Activated naive CD4-positive, alpha-beta T cell (primary cell): ENCODE results near the gene DST.

ENCODE experiments used
- DNase-seq, 4 experiments: peaks; one replicate each; lab custom pipeline; 2025; lab: John Stamatoyannopoulos, UW

DST gene

GRCh38 chr6:56480654-56481337 lies 161.9 kb downstream of the DST start:
- DNase-seq, result no peak

- DNase-seq, result no peak
Observed at GRCh38 chr6:56480246-56480645, 162.4 kb downstream of the DST start.

GRCh38 chr6:56479381-56479780 lies 163.3 kb downstream of the DST start:
- no peak for DNase-seq

- DNase-seq, result no peak
Observed at GRCh38 chr6:56478202-56478601, 164.5 kb downstream of the DST start.

GRCh38 chr6:56477241-56477640 lies 165.4 kb downstream of the DST start:
- no peak for DNase-seq

- no peak for DNase-seq
Observed at GRCh38 chr6:56475736-56476457, 166.8 kb downstream of the DST start.

GRCh38 chr6:56474532-56474931 lies 168.2 kb downstream of the DST start:
- DNase-seq, result no peak

GRCh38 chr6:56463443-56463842 lies 179.2 kb downstream of the DST start:
- DNase-seq, result no peak

GRCh38 chr6:56459030-56459805 lies 183.5 kb downstream of the DST start:
- DNase-seq, result no peak

- DNase-seq, result no peak
Observed at GRCh38 chr6:56458324-56458884, 184.3 kb downstream of the DST start.

GRCh38 chr6:56456785-56457184 lies 185.9 kb downstream of the DST start:
- DNase-seq, result no peak

- no peak for DNase-seq
Observed at GRCh38 chr6:56450882-56451739, 191.6 kb downstream of the DST start.

- DNase-seq, result no peak
Observed at GRCh38 chr6:56450376-56450775, 192.3 kb downstream of the DST start.

- no peak for DNase-seq
Observed at GRCh38 chr6:56448046-56448445, 194.6 kb downstream of the DST start.

GRCh38 chr6:56445818-56446217 lies 196.9 kb downstream of the DST start:
- DNase-seq, result no peak

GRCh38 chr6:56444855-56445254 lies 197.8 kb downstream of the DST start:
- DNase-seq, result no peak

GRCh38 chr6:56440551-56440981 lies 202.1 kb downstream of the DST start:
- no peak for DNase-seq

GRCh38 chr6:56437171-56437900 lies 205.4 kb downstream of the DST start:
- no peak for DNase-seq

- DNase-seq, result no peak
Observed at GRCh38 chr6:56435754-56436153, 206.9 kb downstream of the DST start.

GRCh38 chr6:56435326-56435725 lies 207.4 kb downstream of the DST start:
- DNase-seq, result no peak

- DNase-seq, result no peak
Observed at GRCh38 chr6:56434606-56435005, 208.1 kb downstream of the DST start.
